Vagina (tissue), 2 donors: ENCODE data around the gene KMT2E.

Source experiments
- CTCF ChIP-seq, 3 experiments: fragments of 450-650 bp in 2 of 3; fragments of 200-600 bp in 1 of 3; sonication (generic) in 1 of 3; IDR thresholded peaks; one replicate each; pipeline ENCODE4 v1.5.1; 2017 to 2019; ENCODE audit warnings: antibody characterized with exemption in 3 of 3, mild to moderate bottlenecking in 2 of 3, moderate library complexity in 2 of 3
- POLR2A ChIP-seq, 2 donors: fragments of 450-650 bp; IDR thresholded peaks; one replicate each; pipeline ENCODE4 v1.6.1; 2017; ENCODE audit warnings: antibody characterized with exemption in 2 of 2, mild to moderate bottlenecking in 2 of 2, moderate library complexity in 2 of 2

- TF ChIP-seq POLR2A (IDR thresholded peaks at IDR 0.05): no peak
- TF ChIP-seq CTCF (IDR thresholded peaks at IDR 0.05): no peak
These were observed 23.0 kb upstream of the KMT2E start for GRCh38 chr7:104990983-104991382.
